K562 (cell line): ENCODE data around the gene CH25H. TPM values are rescaled to one million over a fixed set of nuclear protein-coding genes. Genes with fewer than 3 reads are reported as not detected.

Source experiments
- ARNT ChIP-seq, 2 experiments: fragments of 450-650 bp; IDR thresholded peaks; 2 replicates each; pipeline ENCODE4 v1.6.1; 2016; ENCODE audit warnings: mild to moderate bottlenecking in 1 of 2
- BRD9 ChIP-seq: fragments of 450-650 bp; IDR thresholded peaks from 2 replicates; pipeline ENCODE4 v1.6.1; 2018; ENCODE audit warnings: low read depth; ENCODE audit not compliant: partially characterized antibody
- KDM2B ChIP-seq: fragments of 250-450 bp; sonication (Bioruptor Pico); IDR thresholded peaks from 2 replicates; pipeline ENCODE4 v1.8.0; 2021; ENCODE audit warnings: mild to moderate bottlenecking, moderate library complexity
- NBN ChIP-seq: fragments of 450-650 bp; IDR thresholded peaks from 2 replicates; pipeline ENCODE4 v1.6.1; 2016; ENCODE audit warnings: low read depth, mild to moderate bottlenecking
- RAD21 ChIP-seq, 2 experiments: fragments of 250-450 bp in 1 of 2; fragments of 450-650 bp in 1 of 2; sonication (Bioruptor Pico) in 1 of 2; formaldehyde crosslinking in 1 of 2; IDR thresholded peaks in 1 of 2; conservative IDR thresholded peaks in 1 of 2; 2 replicates each; pipeline versions ENCODE4 v1.4.0 to v1.8.0; 2020 to 2022; ENCODE audit warnings: mild to moderate bottlenecking in 2 of 2, moderate library complexity in 1 of 2
- SAFB2 ChIP-seq: fragments of 200-400 bp; formaldehyde crosslinking; IDR thresholded peaks from 2 replicates; pipeline ENCODE4 v1.6.1; 2018; ENCODE audit warnings: borderline replicate concordance, low read length, low read depth, moderate library complexity; ENCODE audit not compliant: severe bottlenecking
- ZC3H11A ChIP-seq: IDR thresholded peaks from 2 replicates; pipeline ENCODE4 v1.6.1; 2012; ENCODE audit warnings: low read depth, low read length, improper control_type of control experiment
- polyA plus RNA-seq, 8 experiments: library from polyadenylated mRNA; depleted of rRNA in 4 of 8; stranded (reverse) in 5 of 8; unstranded in 3 of 8; fragments of >200 nt; fragmentation: Nextera tagmentation in 2 of 8; fragmentation: Illumina TruSeq in 1 of 8; extraction: Ambion mirVana in 2 of 8; extraction: Trizol in 1 of 8; gene quantifications; 2 replicates each; pipeline versions ENCODE4 v1.2.1 to v1.2.3, GENCODE V29; 2011 to 2014; ENCODE audit warnings: inconsistent platforms in 1 of 8, missing spikeins in 1 of 8
- total RNA-seq, 7 experiments: library from RNA; depleted of rRNA in 6 of 7; stranded (reverse); fragments of >200 nt in 6 of 7; fragmentation: Illumina TruSeq in 2 of 7; extraction: Trizol in 2 of 7; gene quantifications; 2 replicates each; pipeline versions ENCODE4 v1.2.1 to v1.2.3, GENCODE V29; 2011 to 2021; ENCODE audit warnings: low replicate concordance in 1 of 7
- TF ChIP-seq, protein P1 (sequence below), 2 experiments: fragments of 450-650 bp; formaldehyde crosslinking in 1 of 2; IDR thresholded peaks; 2 replicates each; pipeline versions ENCODE4 v1.4.0 to v1.6.1; 2014 to 2020; ENCODE audit warnings: mild to moderate bottlenecking in 2 of 2, borderline replicate concordance in 1 of 2, low read depth in 1 of 2
- TF ChIP-seq, protein P2 (sequence below): IDR thresholded peaks from 2 replicates; pipeline ENCODE4 v1.6.1; 2012; ENCODE audit warnings: low read depth, low read length, improper control_type of control experiment, borderline replicate concordance
- TF ChIP-seq, protein P3 (sequence below): fragments of 450-650 bp; IDR thresholded peaks from 2 replicates; pipeline ENCODE4 v1.7.1; 2018; ENCODE audit warnings: mild to moderate bottlenecking, low read depth; ENCODE audit not compliant: partially characterized antibody

Gene CH25H
- total and polyA plus RNA-seq, 9 of the 15 experiments (the other 6 are each of a cell fraction or from before 2014, with no cell fraction given), result not detected

DNA sequence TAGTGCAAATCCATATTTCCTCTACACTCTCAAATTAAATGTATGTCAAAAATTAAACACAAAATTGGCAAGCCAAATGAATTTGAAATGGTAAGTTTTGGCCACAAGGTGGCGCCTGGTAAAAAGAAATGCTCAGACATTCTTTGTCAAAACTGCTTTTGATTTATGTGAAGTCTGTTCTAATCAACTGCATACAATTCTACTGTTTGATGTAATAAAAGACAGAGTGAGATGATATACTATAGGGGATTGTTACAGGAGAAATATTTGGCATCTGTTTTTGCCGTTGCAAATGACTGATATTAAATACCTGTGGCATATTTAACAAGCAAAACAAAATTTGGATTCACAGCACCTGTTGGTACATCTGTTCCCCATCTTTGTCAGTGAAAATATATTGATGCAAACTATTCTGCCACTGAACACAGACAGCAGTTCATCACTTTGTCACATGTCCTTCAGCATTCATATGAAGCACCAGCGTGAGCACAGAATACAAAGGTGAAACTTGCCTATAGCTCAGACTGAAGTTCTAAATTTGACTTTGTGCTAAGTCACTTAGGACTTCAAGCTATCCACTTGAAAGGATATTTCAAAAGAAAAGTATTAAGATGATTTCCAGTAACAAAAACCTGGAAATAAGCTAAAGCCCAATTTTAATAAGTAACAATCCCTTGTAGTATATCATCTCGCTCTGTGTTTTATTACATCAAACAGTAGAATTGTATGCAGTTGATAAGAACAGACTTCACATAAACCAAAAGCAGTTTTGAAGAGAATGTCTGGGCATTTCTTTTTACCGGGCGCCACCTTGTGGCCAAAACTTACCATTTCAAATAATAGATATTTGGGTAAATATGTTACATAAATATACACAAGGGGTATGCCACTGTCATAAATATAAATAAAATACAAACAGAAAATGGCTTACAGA is 10.2 kb upstream of the CH25H start (continued):
- TF ChIP-seq, protein P1, sequence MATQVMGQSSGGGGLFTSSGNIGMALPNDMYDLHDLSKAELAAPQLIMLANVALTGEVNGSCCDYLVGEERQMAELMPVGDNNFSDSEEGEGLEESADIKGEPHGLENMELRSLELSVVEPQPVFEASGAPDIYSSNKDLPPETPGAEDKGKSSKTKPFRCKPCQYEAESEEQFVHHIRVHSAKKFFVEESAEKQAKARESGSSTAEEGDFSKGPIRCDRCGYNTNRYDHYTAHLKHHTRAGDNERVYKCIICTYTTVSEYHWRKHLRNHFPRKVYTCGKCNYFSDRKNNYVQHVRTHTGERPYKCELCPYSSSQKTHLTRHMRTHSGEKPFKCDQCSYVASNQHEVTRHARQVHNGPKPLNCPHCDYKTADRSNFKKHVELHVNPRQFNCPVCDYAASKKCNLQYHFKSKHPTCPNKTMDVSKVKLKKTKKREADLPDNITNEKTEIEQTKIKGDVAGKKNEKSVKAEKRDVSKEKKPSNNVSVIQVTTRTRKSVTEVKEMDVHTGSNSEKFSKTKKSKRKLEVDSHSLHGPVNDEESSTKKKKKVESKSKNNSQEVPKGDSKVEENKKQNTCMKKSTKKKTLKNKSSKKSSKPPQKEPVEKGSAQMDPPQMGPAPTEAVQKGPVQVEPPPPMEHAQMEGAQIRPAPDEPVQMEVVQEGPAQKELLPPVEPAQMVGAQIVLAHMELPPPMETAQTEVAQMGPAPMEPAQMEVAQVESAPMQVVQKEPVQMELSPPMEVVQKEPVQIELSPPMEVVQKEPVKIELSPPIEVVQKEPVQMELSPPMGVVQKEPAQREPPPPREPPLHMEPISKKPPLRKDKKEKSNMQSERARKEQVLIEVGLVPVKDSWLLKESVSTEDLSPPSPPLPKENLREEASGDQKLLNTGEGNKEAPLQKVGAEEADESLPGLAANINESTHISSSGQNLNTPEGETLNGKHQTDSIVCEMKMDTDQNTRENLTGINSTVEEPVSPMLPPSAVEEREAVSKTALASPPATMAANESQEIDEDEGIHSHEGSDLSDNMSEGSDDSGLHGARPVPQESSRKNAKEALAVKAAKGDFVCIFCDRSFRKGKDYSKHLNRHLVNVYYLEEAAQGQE (IDR thresholded peaks at IDR 0.05; ENCODE audit: borderline replicate concordance), result peak; percentile 21; the same call in 1 of the 2 replicates
- TF ChIP-seq, protein P1 (CRISPR knock-in tag; IDR thresholded peaks at IDR 0.05; ENCODE audit: low read depth), result no peak
- TF ChIP-seq, protein P2, sequence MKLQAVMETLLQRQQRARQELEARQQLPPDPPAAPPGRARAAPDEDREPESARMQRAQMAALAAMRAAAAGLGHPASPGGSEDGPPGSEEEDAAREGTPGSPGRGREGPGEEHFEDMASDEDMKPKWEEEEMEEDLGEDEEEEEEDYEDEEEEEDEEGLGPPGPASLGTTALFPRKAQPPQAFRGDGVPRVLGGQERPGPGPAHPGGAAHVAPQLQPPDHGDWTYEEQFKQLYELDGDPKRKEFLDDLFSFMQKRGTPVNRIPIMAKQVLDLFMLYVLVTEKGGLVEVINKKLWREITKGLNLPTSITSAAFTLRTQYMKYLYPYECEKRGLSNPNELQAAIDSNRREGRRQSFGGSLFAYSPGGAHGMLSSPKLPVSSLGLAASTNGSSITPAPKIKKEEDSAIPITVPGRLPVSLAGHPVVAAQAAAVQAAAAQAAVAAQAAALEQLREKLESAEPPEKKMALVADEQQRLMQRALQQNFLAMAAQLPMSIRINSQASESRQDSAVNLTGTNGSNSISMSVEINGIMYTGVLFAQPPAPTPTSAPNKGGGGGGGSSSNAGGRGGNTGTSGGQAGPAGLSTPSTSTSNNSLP, result 0 out of 2 replicates have a peak, but pooled peaks have one; percentile 36
- TF ChIP-seq NBN (no peak), KDM2B (CRISPR knock-in tag) (no peak), BRD9 (no peak), ARNT (IDR thresholded peaks at IDR 0.05) (no peak), RAD21 (CRISPR knock-in tag; conservative IDR thresholded peaks at IDR 0.05 in 1 of 2, IDR thresholded peaks at IDR 0.05 in 1 of 2) (peak; percentile 64 to 73), ZC3H11A (no peak), SAFB2 (no peak)
- TF ChIP-seq, protein P3, sequence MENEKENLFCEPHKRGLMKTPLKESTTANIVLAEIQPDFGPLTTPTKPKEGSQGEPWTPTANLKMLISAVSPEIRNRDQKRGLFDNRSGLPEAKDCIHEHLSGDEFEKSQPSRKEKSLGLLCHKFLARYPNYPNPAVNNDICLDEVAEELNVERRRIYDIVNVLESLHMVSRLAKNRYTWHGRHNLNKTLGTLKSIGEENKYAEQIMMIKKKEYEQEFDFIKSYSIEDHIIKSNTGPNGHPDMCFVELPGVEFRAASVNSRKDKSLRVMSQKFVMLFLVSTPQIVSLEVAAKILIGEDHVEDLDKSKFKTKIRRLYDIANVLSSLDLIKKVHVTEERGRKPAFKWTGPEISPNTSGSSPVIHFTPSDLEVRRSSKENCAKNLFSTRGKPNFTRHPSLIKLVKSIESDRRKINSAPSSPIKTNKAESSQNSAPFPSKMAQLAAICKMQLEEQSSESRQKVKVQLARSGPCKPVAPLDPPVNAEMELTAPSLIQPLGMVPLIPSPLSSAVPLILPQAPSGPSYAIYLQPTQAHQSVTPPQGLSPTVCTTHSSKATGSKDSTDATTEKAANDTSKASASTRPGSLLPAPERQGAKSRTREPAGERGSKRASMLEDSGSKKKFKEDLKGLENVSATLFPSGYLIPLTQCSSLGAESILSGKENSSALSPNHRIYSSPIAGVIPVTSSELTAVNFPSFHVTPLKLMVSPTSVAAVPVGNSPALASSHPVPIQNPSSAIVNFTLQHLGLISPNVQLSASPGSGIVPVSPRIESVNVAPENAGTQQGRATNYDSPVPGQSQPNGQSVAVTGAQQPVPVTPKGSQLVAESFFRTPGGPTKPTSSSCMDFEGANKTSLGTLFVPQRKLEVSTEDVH, result no peak
